NB4 (cell line): ENCODE results near the gene NRP1.

Source experiments
- DNase-seq: peaks from one replicate; pipeline ENCODE4 v3.0.0; 2010; ENCODE audit warnings: low read depth
- H3K4me3 ChIP-seq: one replicate; pipeline ENCODE4 v1.5.1; 2011; ENCODE audit warnings: mild to moderate bottlenecking, low read depth, low read length, moderate library complexity
- CTCF ChIP-seq: IDR thresholded peaks from one replicate; pipeline ENCODE4 v1.5.1; 2012; ENCODE audit warnings: low read depth, low read length
- MAX ChIP-seq: IDR thresholded peaks from 2 replicates; pipeline ENCODE4 v1.6.1; 2011; ENCODE audit warnings: low read depth, low read length
- MYC ChIP-seq: IDR thresholded peaks from 2 replicates; pipeline ENCODE4 v1.6.1; 2011; ENCODE audit warnings: low read depth, low read length
- POLR2A ChIP-seq: IDR thresholded peaks from 2 replicates; pipeline ENCODE4 v1.6.1; 2011; ENCODE audit warnings: mild to moderate bottlenecking; ENCODE audit not compliant: insufficient read length; ENCODE audit errors: extremely low read depth

The NRP1 gene

GRCh38 chr10:33179067-33179466, 155.4 kb downstream of the NRP1 start:
- no peak for DNase-seq
- TF ChIP-seq MAX (no peak), POLR2A (no peak), CTCF (no peak), MYC (no peak)
- no peak overlapping the region for H3K4me3 ChIP-seq

GRCh38 chr10:33178026-33178755, 156.3 kb downstream of the NRP1 start:
- TF ChIP-seq POLR2A (no peak), MYC (no peak), CTCF (no peak), MAX (no peak)
- H3K4me3 ChIP-seq, result no peak overlapping the region
- DNase-seq, result no peak

GRCh38 chr10:33176688-33177087, 157.8 kb downstream of the NRP1 start:
- no peak for DNase-seq
- TF ChIP-seq CTCF (no peak), MAX (no peak), POLR2A (no peak), MYC (no peak)
- H3K4me3 ChIP-seq, result no peak overlapping the region

GRCh38 chr10:33174674-33175434, 159.6 kb downstream of the NRP1 start:
- TF ChIP-seq MYC (no peak), POLR2A (no peak), MAX (no peak), CTCF (no peak)
- H3K4me3 ChIP-seq, result no peak overlapping the region
- DNase-seq, result no peak

GRCh38 chr10:33165911-33166310, 168.6 kb downstream of the NRP1 start:
- DNase-seq, result no peak
- H3K4me3 ChIP-seq, result no peak overlapping the region
- TF ChIP-seq POLR2A (no peak), MAX (no peak), MYC (no peak), CTCF (no peak)
